HCT116 (cell line): ENCODE measurements around the gene CTTN. TPM values are rescaled to one million over a fixed set of nuclear protein-coding genes. Genes with fewer than 3 reads are reported as not detected.
A peak's percentile ranks its signal among the peaks of the same experiment; 100 is the strongest.

Source experiments
- ATAC-seq: fragments of 200-7000 bp; cut with Tn5 transposase; 2 replicates; pipeline ENCODE4 v1.9.1; 2020; ENCODE audit warnings: mild to moderate bottlenecking, moderate library complexity
- BruUV-seq: library from RNA; stranded (reverse); fragments of 400-500 nt; replicated peaks from 2 replicates; lab custom pipeline; 2021; lab: Mats Ljungman, UMichigan
- CTCF ChIA-PET: fragments of 300-600 bp; sonication (Branson Sonifier 250); formaldehyde crosslinking; loops from one replicate; lab custom pipeline; 2021; ENCODE audit warnings: antibody characterized with exemption; lab: Charles Lee
- POLR2A ChIA-PET: fragments of 300-600, 350-600 bp; sonication (Branson Sonifier 250); formaldehyde crosslinking; loops from one replicate; lab custom pipeline; 2021; ENCODE audit warnings: antibody characterized with exemption; lab: Charles Lee
- RAD21 ChIA-PET, 2 experiments: fragments of 300-600 bp; sonication (Branson Sonifier 250); formaldehyde crosslinking; loops; one replicate each; lab custom pipeline; 2023; ENCODE audit warnings: low total read pairs in 2 of 2; ENCODE audit not compliant: uncharacterized antibody in 2 of 2, unreplicated experiment in 2 of 2, low non-redundant PET in 1 of 2; lab: Charles Lee
- DNase-seq: peaks from one replicate; pipeline ENCODE4 v3.0.0-alpha.2; 2010; ENCODE audit warnings: low read depth, low spot score
- H2AFZ ChIP-seq: fragments of 200-600 bp; shearing (Covaris generic), sonication (generic); 2 replicates; pipeline ENCODE4 v1.6.1; 2017; ENCODE audit warnings: low read depth, mixed run types, mixed read lengths, antibody characterized with exemption, low read length; ENCODE audit not compliant: poor library complexity, severe bottlenecking
- H3K27ac ChIP-seq: 2 replicates; pipeline ENCODE4 v1.5.1; 2012; ENCODE audit warnings: low read depth, low read length
- H3K27me3 ChIP-seq: fragments of 200-600 bp; sonication (generic); 2 replicates; pipeline ENCODE4 v1.6.1; 2016; ENCODE audit warnings: mixed run types, low read length, mixed read lengths; ENCODE audit not compliant: insufficient read depth
- H3K36me3 ChIP-seq, 2 experiments: fragments of 200-500 bp in 1 of 2; fragments of 200-600 bp in 1 of 2; sonication (Bioruptor generic) in 1 of 2; sonication (generic) in 1 of 2; 2 replicates each; pipeline versions ENCODE4 v1.5.1 to v1.6.1; 2014 to 2016; ENCODE audit warnings: low read length in 2 of 2, inconsistent platforms in 1 of 2, mixed read lengths in 1 of 2, mixed run types in 1 of 2; ENCODE audit not compliant: insufficient read depth in 2 of 2, control insufficient read depth in 1 of 2
- H3K4me1 ChIP-seq, 2 experiments: fragments of 200-600 bp in 1 of 2; sonication (generic) in 1 of 2; 2 replicates each; pipeline versions ENCODE4 v1.5.1 to v1.6.1; 2012 to 2017; ENCODE audit warnings: low read length in 2 of 2, inconsistent platforms in 1 of 2, mild to moderate bottlenecking in 1 of 2, mixed read lengths in 1 of 2, mixed run types in 1 of 2, moderate library complexity in 1 of 2; ENCODE audit not compliant: insufficient read depth in 2 of 2, control insufficient read depth in 1 of 2
- H3K4me2 ChIP-seq: fragments of 200-600 bp; sonication (generic); 2 replicates; pipeline ENCODE4 v1.6.1; 2017; ENCODE audit warnings: mixed run types, low read length, mixed read lengths
- H3K4me3 ChIP-seq, 2 experiments: fragments of 200-600 bp in 1 of 2; sonication (generic) in 1 of 2; replicated peaks in 1 of 2; 2 replicates each; pipeline ENCODE4 v1.5.1; 2011 to 2016; ENCODE audit warnings: low read length in 2 of 2, control low read depth in 1 of 2, low read depth in 1 of 2, mild to moderate bottlenecking in 1 of 2, mixed read lengths in 1 of 2, mixed run types in 1 of 2
- H3K79me2 ChIP-seq: fragments of 200-600 bp; sonication (generic); 2 replicates; pipeline ENCODE4 v1.6.1; 2017; ENCODE audit warnings: mild to moderate bottlenecking, mixed run types, low read length, moderate library complexity, mixed read lengths; ENCODE audit not compliant: insufficient read depth
- H3K9ac ChIP-seq: fragments of 200-600 bp; sonication (generic); 2 replicates; pipeline ENCODE4 v1.6.1; 2016; ENCODE audit warnings: low read length, mixed read lengths
- H3K9me2 ChIP-seq: fragments of 200-600 bp; sonication (generic), shearing (Covaris generic); 2 replicates; pipeline ENCODE4 v1.6.1; 2017; ENCODE audit warnings: mixed run types, mild to moderate bottlenecking, moderate library complexity; ENCODE audit not compliant: insufficient read depth
- H3K9me3 ChIP-seq, 2 experiments: fragments of 200-500 bp in 1 of 2; fragments of 200-600 bp in 1 of 2; sonication (Bioruptor generic) in 1 of 2; sonication (generic) in 1 of 2; 2 replicates each; pipeline ENCODE4 v1.6.1; 2014 to 2017; ENCODE audit warnings: low read length in 2 of 2, mixed read lengths in 2 of 2, inconsistent platforms in 1 of 2, low read depth in 1 of 2, mild to moderate bottlenecking in 1 of 2, mixed run types in 1 of 2, moderate library complexity in 1 of 2; ENCODE audit not compliant: control insufficient read depth in 1 of 2, insufficient read depth in 1 of 2
- H4K20me1 ChIP-seq: fragments of 200-600 bp; sonication (generic), shearing (Covaris generic); 2 replicates; pipeline ENCODE4 v1.6.1; 2017; ENCODE audit warnings: mixed run types, mild to moderate bottlenecking, moderate library complexity; ENCODE audit not compliant: insufficient read depth
- CEBPB ChIP-seq: IDR thresholded peaks from 2 replicates; pipeline ENCODE4 v1.6.1; 2012; ENCODE audit warnings: low read depth
- CTCF ChIP-seq, 3 experiments: fragments of 200-600 bp in 1 of 3; sonication (generic) in 1 of 3; IDR thresholded peaks in 2 of 3; conservative IDR thresholded peaks in 1 of 3; 2 replicates each; pipeline ENCODE4 v1.5.1; 2012 to 2017; ENCODE audit warnings: low read depth in 2 of 3, low read length in 2 of 3, antibody characterized with exemption in 1 of 3, borderline replicate concordance in 1 of 3, control low read depth in 1 of 3, mild to moderate bottlenecking in 1 of 3, mixed read lengths in 1 of 3, mixed run types in 1 of 3, moderate library complexity in 1 of 3; ENCODE audit not compliant: insufficient read depth in 1 of 3
- EGR1 ChIP-seq: IDR thresholded peaks from 2 replicates; pipeline ENCODE4 v1.6.1; 2012; ENCODE audit warnings: low read depth
- FOSL1 ChIP-seq: IDR thresholded peaks from 2 replicates; pipeline ENCODE4 v1.6.1; 2012; ENCODE audit warnings: low read depth
- POLR2AphosphoS5 ChIP-seq: IDR thresholded peaks from 2 replicates; pipeline ENCODE4 v1.6.1; 2011; ENCODE audit warnings: mild to moderate bottlenecking, low read depth, low read length, moderate library complexity
- SRF ChIP-seq: IDR thresholded peaks from 2 replicates; pipeline ENCODE4 v1.6.1; 2012; ENCODE audit warnings: low read depth
- TCF7L2 ChIP-seq: IDR thresholded peaks from 2 replicates; pipeline ENCODE4 v1.7.0; 2011; ENCODE audit warnings: borderline replicate concordance, inconsistent platforms; ENCODE audit not compliant: insufficient read depth, insufficient read length; ENCODE audit errors: extremely low read depth
- ZBTB33 ChIP-seq: IDR thresholded peaks from 2 replicates; pipeline ENCODE4 v1.6.1; 2011; ENCODE audit warnings: mild to moderate bottlenecking, low read length, moderate library complexity; ENCODE audit not compliant: insufficient replicate concordance; ENCODE audit errors: extremely low read depth
- ZFX ChIP-seq: fragments of 450-650 bp; IDR thresholded peaks from 2 replicates; pipeline ENCODE4 v1.6.1; 2017
- intact Hi-C: fragments of 100-400 bp; cut with micrococcal nuclease; formaldehyde crosslinking; loops from 2 replicates; pipeline ENCODE4 v1.10.0; 2022
- total RNA-seq: library from RNA; stranded (reverse); gene quantifications from one replicate; pipeline ENCODE4 v1.2.1, GENCODE V29; 2021; ENCODE audit not compliant: unreplicated experiment
- TF ChIP-seq, protein P1 (sequence below): IDR thresholded peaks from 2 replicates; pipeline ENCODE4 v1.6.1; 2012; ENCODE audit warnings: low read depth

Gene CTTN
- total RNA-seq, 1 experiment from 2014 or later, result 249 TPM

- intact Hi-C loops, result no loop called here
- TF ChIP-seq POLR2AphosphoS5 (no peak), CTCF (IDR thresholded peaks at IDR 0.05 in 2 of 3, conservative IDR thresholded peaks at IDR 0.05 in 1 of 3; ENCODE audit: borderline replicate concordance in 1 of 3, insufficient read depth in 1 of 3, low read depth in 2 of 3, low read length in 2 of 3) (no peak), ZBTB33 (no peak), TCF7L2 (no peak), SRF (no peak), ZFX (no peak), EGR1 (no peak), CEBPB (no peak), FOSL1 (no peak)
- TF ChIP-seq, protein P1, sequence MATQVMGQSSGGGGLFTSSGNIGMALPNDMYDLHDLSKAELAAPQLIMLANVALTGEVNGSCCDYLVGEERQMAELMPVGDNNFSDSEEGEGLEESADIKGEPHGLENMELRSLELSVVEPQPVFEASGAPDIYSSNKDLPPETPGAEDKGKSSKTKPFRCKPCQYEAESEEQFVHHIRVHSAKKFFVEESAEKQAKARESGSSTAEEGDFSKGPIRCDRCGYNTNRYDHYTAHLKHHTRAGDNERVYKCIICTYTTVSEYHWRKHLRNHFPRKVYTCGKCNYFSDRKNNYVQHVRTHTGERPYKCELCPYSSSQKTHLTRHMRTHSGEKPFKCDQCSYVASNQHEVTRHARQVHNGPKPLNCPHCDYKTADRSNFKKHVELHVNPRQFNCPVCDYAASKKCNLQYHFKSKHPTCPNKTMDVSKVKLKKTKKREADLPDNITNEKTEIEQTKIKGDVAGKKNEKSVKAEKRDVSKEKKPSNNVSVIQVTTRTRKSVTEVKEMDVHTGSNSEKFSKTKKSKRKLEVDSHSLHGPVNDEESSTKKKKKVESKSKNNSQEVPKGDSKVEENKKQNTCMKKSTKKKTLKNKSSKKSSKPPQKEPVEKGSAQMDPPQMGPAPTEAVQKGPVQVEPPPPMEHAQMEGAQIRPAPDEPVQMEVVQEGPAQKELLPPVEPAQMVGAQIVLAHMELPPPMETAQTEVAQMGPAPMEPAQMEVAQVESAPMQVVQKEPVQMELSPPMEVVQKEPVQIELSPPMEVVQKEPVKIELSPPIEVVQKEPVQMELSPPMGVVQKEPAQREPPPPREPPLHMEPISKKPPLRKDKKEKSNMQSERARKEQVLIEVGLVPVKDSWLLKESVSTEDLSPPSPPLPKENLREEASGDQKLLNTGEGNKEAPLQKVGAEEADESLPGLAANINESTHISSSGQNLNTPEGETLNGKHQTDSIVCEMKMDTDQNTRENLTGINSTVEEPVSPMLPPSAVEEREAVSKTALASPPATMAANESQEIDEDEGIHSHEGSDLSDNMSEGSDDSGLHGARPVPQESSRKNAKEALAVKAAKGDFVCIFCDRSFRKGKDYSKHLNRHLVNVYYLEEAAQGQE, result no peak
- ChIA-PET RAD21 (no interaction called here), CTCF (no interaction called here), POLR2A (no interaction called here)
- Histone ChIP-seq H3K4me2 (no peak overlapping the region), H3K27me3 (no peaks in the 10 kb centered on the region), H4K20me1 (no peaks in the 10 kb centered on the region), H3K36me3 (peaks cover 56 to 59% of the 10 kb centered on the region in 2 experiments), H3K9me3 (no peaks in the 10 kb centered on the region), H3K4me3 (no peak overlapping the region), H3K9ac (no peak overlapping the region), H3K4me1 (no peaks in the 10 kb centered on the region), H3K9me2 (no peaks in the 10 kb centered on the region), H3K79me2 (peaks cover 50% of the 10 kb centered on the region; the same call in 1 of the 2 replicates), H3K27ac (no peak overlapping the region), H2AFZ (no peak overlapping the region)
- DNase-seq (no peak), ATAC-seq (peak; percentile 49)
- no TSS peak for BruUV-seq
Measured at GRCh38 chr11:70423523-70424505, 25.5 kb downstream of the CTTN start.
